Liver (tissue), 9 donors: ENCODE results near the gene CACNA1A. TPM values are rescaled to one million over a fixed set of nuclear protein-coding genes. Genes with fewer than 3 reads are reported as not detected.

Source experiments
- DNase-seq: peaks from one replicate; pipeline ENCODE4 v3.0.0-alpha.2; 2017; ENCODE audit warnings: low spot score
- H3K27ac ChIP-seq, 2 donors: one replicate each; pipeline ENCODE4 v1.7.0; 2013; ENCODE audit warnings: inconsistent platforms in 2 of 2, low read length in 2 of 2, control low read depth in 1 of 2, low read depth in 1 of 2, mild to moderate bottlenecking in 1 of 2
- H3K27me3 ChIP-seq, 4 donors: one replicate each; pipeline versions ENCODE4 v1.6.1 to v1.7.0; 2013; ENCODE audit warnings: low read length in 3 of 4, inconsistent platforms in 1 of 4, mild to moderate bottlenecking in 1 of 4, moderate library complexity in 1 of 4; ENCODE audit not compliant: control insufficient read depth in 4 of 4, insufficient read depth in 4 of 4
- H3K36me3 ChIP-seq, 4 donors: one replicate each; pipeline versions ENCODE4 v1.6.1 to v1.7.0; 2013; ENCODE audit warnings: low read length in 3 of 4, mild to moderate bottlenecking in 3 of 4, low read depth in 1 of 4, moderate library complexity in 1 of 4; ENCODE audit not compliant: control insufficient read depth in 4 of 4, insufficient read depth in 3 of 4
- H3K4me1 ChIP-seq, 4 donors: one replicate each; pipeline versions ENCODE4 v1.6.1 to v1.7.0; 2013; ENCODE audit warnings: low read length in 3 of 4, mild to moderate bottlenecking in 3 of 4, moderate library complexity in 1 of 4; ENCODE audit not compliant: control insufficient read depth in 4 of 4, insufficient read depth in 4 of 4
- H3K4me3 ChIP-seq, 3 donors: one replicate each; pipeline versions ENCODE4 v1.6.1 to v1.7.0; 2013; ENCODE audit warnings: low read length in 3 of 3, control low read depth in 1 of 3, low read depth in 1 of 3, mild to moderate bottlenecking in 1 of 3
- H3K9ac ChIP-seq, 2 donors: one replicate each; pipeline ENCODE4 v1.7.0; 2013; ENCODE audit warnings: low read length in 2 of 2, mild to moderate bottlenecking in 2 of 2, moderate library complexity in 2 of 2, control low read depth in 1 of 2, low read depth in 1 of 2
- H3K9me3 ChIP-seq, 4 donors: one replicate each; pipeline versions ENCODE4 v1.6.1 to v1.7.0; 2013; ENCODE audit warnings: low read length in 3 of 4; ENCODE audit not compliant: control insufficient read depth in 4 of 4
- ATF3 ChIP-seq: IDR thresholded peaks from 2 replicates; pipeline ENCODE4 v1.6.1; 2016; ENCODE audit warnings: antibody characterized with exemption
- FOXA1 ChIP-seq: IDR thresholded peaks from 2 replicates; pipeline ENCODE4 v1.6.1; 2016; ENCODE audit warnings: antibody characterized with exemption
- FOXA2 ChIP-seq: IDR thresholded peaks from 2 replicates; pipeline ENCODE4 v1.6.1; 2016; ENCODE audit warnings: antibody characterized with exemption
- GABPA ChIP-seq, 2 donors: IDR thresholded peaks in 1 of 2; conservative IDR thresholded peaks in 1 of 2; 2 replicates each; pipeline ENCODE4 v1.6.1; 2016; ENCODE audit warnings: antibody characterized with exemption in 2 of 2, mild to moderate bottlenecking in 1 of 2, moderate library complexity in 1 of 2
- HNF4G ChIP-seq: IDR thresholded peaks from 2 replicates; pipeline ENCODE4 v1.6.1; 2016; ENCODE audit warnings: antibody characterized with exemption
- JUND ChIP-seq, 2 donors: IDR thresholded peaks; 2 replicates each; pipeline ENCODE4 v1.6.1; 2016; ENCODE audit warnings: antibody characterized with exemption in 2 of 2
- MAX ChIP-seq: IDR thresholded peaks from 2 replicates; pipeline ENCODE4 v1.6.1; 2016; ENCODE audit warnings: antibody characterized with exemption
- NR2F2 ChIP-seq: IDR thresholded peaks from 2 replicates; pipeline ENCODE4 v1.6.1; 2016; ENCODE audit warnings: antibody characterized with exemption
- RAD21 ChIP-seq, 2 donors: IDR thresholded peaks; 2 replicates each; pipeline ENCODE4 v1.6.1; 2016; ENCODE audit warnings: antibody characterized with exemption in 2 of 2, mild to moderate bottlenecking in 2 of 2
- RXRA ChIP-seq, 2 donors: IDR thresholded peaks; 2 replicates each; pipeline ENCODE4 v1.6.1; 2017 to 2018; ENCODE audit warnings: antibody characterized with exemption in 2 of 2, mild to moderate bottlenecking in 1 of 2
- SP1 ChIP-seq: IDR thresholded peaks from 2 replicates; pipeline ENCODE4 v1.6.1; 2018; ENCODE audit warnings: antibody characterized with exemption, mild to moderate bottlenecking
- TAF1 ChIP-seq: conservative IDR thresholded peaks from 2 replicates; pipeline ENCODE4 v1.6.1; 2016; ENCODE audit warnings: antibody characterized with exemption, mild to moderate bottlenecking
- YY1 ChIP-seq: IDR thresholded peaks from 2 replicates; pipeline ENCODE4 v1.6.1; 2016; ENCODE audit warnings: antibody characterized with exemption, mild to moderate bottlenecking
- WGBS: extraction: QIAGEN DNeasy Blood & Tissue Kit; methylation state at CpG from one replicate; pipeline ENCODE4 v1.1.7; 2013; 5-methylcytosine and 5-hydroxymethylcytosine counted together
- polyA plus RNA-seq, 2 donors: library from polyadenylated mRNA; stranded (reverse) in 1 of 2; unstranded in 1 of 2; fragments of 200-250 nt in 1 of 2; fragments of >200 nt in 1 of 2; fragmentation: Nextera tagmentation in 1 of 2; extraction: Ambion mirVana in 1 of 2; gene quantifications; one replicate each; pipeline versions ENCODE4 v1.2.1 to v1.2.3, GENCODE V29; 2013 to 2015
- total RNA-seq, 2 donors: library from RNA; depleted of rRNA; stranded (reverse); fragments of >200 nt; gene quantifications; one replicate each; pipeline ENCODE4 v1.2.3, GENCODE V29; 2014
- TF ChIP-seq, protein P1 (sequence below): IDR thresholded peaks from 2 replicates; pipeline ENCODE4 v1.6.1; 2016; ENCODE audit warnings: antibody characterized with exemption, mild to moderate bottlenecking
- TF ChIP-seq, protein P2 (sequence below): fragments of 150-350 bp; IDR thresholded peaks from 2 replicates; pipeline ENCODE4 v1.5.1; 2017; ENCODE audit warnings: improper control_type of control experiment, low read depth, low read length; ENCODE audit not compliant: missing input control
- donor health status: healthy.
- donor health status: healthy.
- donor health status: healthy.
- donor health status: healthy.
- donor health status: healthy.

The CACNA1A gene
- total and polyA plus RNA-seq, 4 donors, result 0.09 to 0.17 (median 0.17) TPM; not detected in 1

DNA sequence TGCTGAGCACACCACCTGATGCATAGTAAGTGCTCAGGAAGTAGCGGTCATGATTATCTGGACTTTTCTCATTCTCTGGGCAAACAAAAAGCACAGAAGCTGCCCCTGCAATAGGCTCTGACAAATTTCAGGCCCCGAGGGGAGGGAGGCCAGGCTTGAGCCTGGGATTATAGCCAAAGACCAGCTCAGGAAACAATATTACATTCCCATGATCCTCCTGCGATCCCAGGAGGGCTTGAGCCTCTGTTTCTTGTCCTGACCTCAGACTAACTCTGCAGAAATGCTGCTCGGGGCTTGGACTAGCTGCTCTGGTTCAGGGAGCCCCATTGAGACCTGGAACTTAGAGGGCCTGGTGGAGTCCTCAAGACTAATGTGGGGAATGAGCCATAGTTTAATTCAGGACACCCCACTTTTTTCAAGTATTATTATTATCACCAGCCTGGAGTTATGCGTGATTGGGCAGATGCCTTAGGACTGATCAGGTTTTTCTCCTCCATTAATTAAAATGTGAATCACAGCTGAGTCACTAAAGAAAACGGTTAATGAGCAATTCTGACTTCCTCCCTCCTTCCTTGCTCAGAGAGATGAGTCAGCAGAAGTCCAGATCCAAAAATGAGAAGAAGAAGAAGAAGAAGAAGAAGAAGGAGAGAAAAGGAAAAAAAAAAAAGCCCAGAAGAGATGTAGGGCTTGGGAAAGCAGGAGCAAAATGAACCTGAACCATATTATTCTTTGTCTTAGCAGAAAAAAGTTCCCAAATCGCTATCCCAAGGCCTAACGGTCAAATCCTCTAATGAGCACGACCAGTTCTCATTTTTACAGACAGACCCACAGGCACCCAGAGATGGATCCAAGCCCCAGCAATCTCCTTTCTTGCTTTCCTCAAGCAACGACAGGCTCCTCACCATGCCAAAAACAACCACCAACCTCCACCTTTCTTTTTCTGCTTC, 107.2 kb downstream of the CACNA1A start:
- Histone ChIP-seq H3K4me1 (peaks cover 0 to 8% (median 3%) of the 10 kb centered on the region in 4 donors), H3K9ac (no peak overlapping the region), H3K9me3 (peaks cover 0 to 7% (median 4%) of the 10 kb centered on the region in 4 donors), H3K27me3 (peaks cover 0 to 3% (median 0%) of the 10 kb centered on the region in 4 donors), H3K27ac (no peak overlapping the region), H3K4me3 (no peak overlapping the region), H3K36me3 (no peaks in the 10 kb centered on the region)
- WGBS, result 64% methylated on average over 10 of the region's 10 CpGs
- TF ChIP-seq YY1 (no peak), MAX (no peak), ATF3 (no peak), HNF4G (no peak), SP1 (no peak), RXRA (IDR thresholded peaks at IDR 0.05) (no peak)
- TF ChIP-seq, protein P1, sequence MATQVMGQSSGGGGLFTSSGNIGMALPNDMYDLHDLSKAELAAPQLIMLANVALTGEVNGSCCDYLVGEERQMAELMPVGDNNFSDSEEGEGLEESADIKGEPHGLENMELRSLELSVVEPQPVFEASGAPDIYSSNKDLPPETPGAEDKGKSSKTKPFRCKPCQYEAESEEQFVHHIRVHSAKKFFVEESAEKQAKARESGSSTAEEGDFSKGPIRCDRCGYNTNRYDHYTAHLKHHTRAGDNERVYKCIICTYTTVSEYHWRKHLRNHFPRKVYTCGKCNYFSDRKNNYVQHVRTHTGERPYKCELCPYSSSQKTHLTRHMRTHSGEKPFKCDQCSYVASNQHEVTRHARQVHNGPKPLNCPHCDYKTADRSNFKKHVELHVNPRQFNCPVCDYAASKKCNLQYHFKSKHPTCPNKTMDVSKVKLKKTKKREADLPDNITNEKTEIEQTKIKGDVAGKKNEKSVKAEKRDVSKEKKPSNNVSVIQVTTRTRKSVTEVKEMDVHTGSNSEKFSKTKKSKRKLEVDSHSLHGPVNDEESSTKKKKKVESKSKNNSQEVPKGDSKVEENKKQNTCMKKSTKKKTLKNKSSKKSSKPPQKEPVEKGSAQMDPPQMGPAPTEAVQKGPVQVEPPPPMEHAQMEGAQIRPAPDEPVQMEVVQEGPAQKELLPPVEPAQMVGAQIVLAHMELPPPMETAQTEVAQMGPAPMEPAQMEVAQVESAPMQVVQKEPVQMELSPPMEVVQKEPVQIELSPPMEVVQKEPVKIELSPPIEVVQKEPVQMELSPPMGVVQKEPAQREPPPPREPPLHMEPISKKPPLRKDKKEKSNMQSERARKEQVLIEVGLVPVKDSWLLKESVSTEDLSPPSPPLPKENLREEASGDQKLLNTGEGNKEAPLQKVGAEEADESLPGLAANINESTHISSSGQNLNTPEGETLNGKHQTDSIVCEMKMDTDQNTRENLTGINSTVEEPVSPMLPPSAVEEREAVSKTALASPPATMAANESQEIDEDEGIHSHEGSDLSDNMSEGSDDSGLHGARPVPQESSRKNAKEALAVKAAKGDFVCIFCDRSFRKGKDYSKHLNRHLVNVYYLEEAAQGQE, result no peak
- TF ChIP-seq, protein P2, sequence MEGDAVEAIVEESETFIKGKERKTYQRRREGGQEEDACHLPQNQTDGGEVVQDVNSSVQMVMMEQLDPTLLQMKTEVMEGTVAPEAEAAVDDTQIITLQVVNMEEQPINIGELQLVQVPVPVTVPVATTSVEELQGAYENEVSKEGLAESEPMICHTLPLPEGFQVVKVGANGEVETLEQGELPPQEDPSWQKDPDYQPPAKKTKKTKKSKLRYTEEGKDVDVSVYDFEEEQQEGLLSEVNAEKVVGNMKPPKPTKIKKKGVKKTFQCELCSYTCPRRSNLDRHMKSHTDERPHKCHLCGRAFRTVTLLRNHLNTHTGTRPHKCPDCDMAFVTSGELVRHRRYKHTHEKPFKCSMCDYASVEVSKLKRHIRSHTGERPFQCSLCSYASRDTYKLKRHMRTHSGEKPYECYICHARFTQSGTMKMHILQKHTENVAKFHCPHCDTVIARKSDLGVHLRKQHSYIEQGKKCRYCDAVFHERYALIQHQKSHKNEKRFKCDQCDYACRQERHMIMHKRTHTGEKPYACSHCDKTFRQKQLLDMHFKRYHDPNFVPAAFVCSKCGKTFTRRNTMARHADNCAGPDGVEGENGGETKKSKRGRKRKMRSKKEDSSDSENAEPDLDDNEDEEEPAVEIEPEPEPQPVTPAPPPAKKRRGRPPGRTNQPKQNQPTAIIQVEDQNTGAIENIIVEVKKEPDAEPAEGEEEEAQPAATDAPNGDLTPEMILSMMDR, result no peak
- DNase-seq, result no peak

- peaks cover 0 to 7% (median 4%) of the 10 kb centered on the region in 4 donors for H3K9me3 ChIP-seq
- H3K4me1 ChIP-seq, result peaks cover 0 to 8% (median 3%) of the 10 kb centered on the region in 4 donors
- WGBS, result 79% methylated on average over 4 of the region's 4 CpGs
- H3K9ac ChIP-seq, result no peak overlapping the region
- DNase-seq, result no peak
- no peaks in the 10 kb centered on the region for H3K36me3 ChIP-seq
- TF ChIP-seq RAD21 (IDR thresholded peaks at IDR 0.05) (no peak), TAF1 (no peak), RXRA (IDR thresholded peaks at IDR 0.05) (no peak), ATF3 (no peak), NR2F2 (no peak), FOXA2 (no peak), JUND (IDR thresholded peaks at IDR 0.05) (no peak), YY1 (no peak), GABPA (IDR thresholded peaks at IDR 0.05 in 1 of 2, conservative IDR thresholded peaks at IDR 0.05 in 1 of 2) (no peak), FOXA1 (no peak), HNF4G (no peak)
- TF ChIP-seq, protein P1, result no peak
- H3K27ac ChIP-seq, result no peak overlapping the region
- no peak overlapping the region for H3K4me3 ChIP-seq
- H3K27me3 ChIP-seq, result peaks cover 0 to 3% (median 0%) of the 10 kb centered on the region in 4 donors
These were observed 108.1 kb downstream of the CACNA1A start for GRCh38 chr19:13398182-13398581.
